Eye (tissue), 1 donor: ENCODE results near the gene IDH3A.
A peak's percentile ranks its signal among the peaks of the same experiment; 100 is the strongest.

ENCODE experiments used
- DNase-seq: peaks from one replicate; pipeline ENCODE4 v3.0.0-alpha.2; 2015

The IDH3A gene

DNA sequence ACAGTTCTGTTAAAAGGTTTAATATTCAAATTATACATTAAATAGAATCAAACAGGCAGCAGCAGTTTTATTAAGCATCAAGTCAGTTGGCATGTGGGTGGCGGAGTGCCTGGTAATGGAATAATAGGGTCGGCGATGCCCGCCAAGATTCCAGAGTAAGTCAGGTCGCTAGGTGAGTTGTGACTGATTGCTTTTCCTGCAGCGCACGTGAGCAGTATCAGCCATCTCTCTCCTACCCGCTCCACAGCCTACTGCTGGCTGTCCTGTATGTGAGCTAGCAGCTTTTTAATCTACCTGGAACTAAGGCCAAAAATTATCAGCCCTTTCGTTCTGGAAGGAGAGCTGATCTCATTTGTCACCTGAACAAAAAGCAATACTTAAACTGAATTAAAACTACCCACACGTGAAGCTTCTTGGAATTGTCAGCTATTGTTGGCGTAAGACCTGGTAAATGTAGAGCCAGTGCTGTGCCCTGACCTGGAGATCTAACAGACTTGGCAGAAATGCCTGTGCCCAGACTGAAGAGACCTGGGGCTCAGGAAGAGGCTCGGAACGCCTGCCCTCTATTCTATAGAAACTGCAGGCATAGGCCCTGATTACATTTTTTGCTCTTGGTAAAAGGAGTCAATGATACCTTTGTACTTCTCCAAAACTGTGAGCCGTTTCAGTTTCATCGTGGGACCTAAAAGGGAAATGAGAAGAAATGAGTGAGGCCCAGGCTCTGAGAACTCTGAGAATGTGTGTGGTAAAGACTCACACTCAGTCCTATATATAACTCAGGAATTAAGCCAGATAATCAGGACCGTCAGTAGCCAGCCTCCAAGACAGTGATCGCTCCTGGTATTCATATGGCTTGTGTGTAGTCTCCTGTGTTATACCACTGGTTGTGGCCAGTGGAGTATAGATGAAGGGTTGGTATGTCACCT lies 21.9 kb downstream of the IDH3A start:
- DNase-seq = no peak

DNA sequence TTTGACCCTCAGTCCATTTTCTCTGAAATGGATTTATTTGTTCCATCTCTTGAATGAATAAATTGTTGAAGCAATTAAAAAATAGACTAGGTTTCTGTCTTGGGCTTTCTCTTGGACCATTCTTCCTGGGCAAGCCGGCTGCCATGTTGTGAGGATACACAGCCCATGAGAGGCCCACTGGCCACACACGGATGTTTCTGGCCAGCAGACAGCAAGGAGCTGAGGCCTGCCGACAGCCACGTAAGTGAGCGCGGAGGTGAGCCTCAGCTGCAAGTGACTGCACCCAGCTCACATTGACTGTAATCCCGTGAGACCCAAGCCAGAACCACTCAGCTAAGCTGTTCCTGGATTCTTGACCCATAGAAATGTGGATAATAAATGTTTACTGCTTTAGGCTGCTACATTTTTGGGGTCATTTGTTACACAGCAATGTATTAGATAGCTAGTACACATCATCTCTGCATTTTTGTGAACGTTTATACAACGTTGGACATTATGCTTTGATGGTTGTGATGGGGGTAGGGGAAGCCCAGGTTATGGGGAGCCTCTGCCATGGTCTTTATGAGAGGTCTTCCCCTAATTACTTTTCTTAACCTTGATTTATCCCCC lies 22.8 kb downstream of the IDH3A start:
- DNase-seq = no peak

DNA sequence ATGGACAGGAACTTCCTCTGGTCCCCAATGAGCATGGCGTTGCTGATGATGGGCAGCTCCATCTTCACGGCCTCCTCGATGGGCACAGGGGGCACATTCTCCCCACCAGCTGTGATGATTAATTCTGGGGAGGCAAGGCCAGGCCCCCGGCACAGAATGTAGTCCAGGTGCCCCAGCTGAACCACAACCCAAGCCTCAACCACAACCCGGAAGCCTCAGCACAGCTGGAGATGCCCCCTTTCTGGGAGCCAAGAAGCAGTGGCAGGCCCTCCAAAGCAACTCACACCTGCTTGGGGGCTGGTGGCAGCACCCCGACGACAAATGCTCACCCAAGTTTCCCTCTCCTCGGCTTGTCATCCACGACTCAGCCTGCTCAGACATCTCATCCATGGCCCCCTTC lies 25.2 kb downstream of the IDH3A start:
- no peak for DNase-seq

DNA sequence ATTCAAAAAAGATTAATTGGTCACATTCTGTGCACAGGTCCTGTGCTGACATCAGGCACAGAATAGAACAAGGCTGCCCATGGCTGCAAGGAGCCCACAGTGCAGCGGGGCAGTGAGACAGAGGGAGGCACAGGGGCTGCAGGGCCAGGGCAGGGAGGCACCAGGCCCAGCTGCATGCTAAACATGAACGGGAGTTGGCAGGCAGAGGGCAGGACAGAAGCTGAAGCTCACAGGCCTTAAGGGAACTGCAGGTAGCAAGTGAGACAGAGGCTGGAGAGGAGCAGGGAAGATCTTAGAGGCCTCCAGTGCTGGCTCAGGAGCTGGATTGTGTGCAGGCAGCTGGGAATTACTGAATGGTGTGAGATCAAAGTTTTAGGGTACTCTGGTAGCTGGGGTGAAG lies 26.2 kb downstream of the IDH3A start:
- DNase-seq = no peak

GRCh38 chr15:78177447-78177873 lies 28.3 kb downstream of the IDH3A start:
- peak; percentile 45 for DNase-seq

- DNase-seq = no peak
These were observed 28.9 kb downstream of the IDH3A start for GRCh38 chr15:78178064-78178463.

GRCh38 chr15:78179286-78179840 lies 30.2 kb downstream of the IDH3A start:
- DNase-seq = no peak

GRCh38 chr15:78179906-78180305 lies 30.7 kb downstream of the IDH3A start:
- no peak for DNase-seq

DNA sequence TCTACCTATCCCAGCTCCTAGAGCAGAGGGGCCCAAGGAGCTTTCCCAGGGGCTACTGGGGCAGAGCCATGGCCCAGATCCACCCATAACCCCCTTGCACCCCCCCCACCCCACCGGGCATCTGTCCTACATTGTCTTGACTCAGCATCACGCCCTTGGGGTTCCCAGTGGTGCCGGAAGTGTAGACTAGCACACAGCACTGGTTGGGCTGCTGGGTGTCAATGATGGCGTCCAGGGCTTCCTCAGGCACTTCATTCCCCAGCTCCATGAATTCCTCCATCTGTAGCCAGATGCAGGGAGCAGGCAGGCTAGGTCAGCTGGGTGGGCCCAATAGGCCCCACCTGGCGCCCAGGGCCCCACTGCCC lies 33.2 kb downstream of the IDH3A start:
- no peak for DNase-seq

DNA sequence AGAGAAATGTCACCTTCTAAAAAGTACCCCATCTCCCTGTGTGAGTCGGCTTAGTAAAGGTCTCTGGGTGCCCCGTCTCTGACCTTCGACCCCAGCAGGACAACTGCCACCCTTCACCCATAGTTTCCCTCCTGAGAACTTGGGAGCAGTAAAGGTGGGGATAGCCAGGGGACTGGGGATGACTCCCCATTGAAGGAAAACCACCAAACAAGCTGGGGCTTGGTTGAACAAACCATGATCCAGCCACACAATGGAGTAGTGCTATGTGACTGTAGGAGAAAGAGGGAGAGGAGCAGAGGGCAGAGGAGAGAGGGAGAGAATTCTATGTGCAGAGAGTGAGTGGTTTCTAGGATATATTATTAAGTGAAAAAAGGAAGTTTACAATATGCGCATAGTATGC lies 33.7 kb downstream of the IDH3A start:
- no peak for DNase-seq

- no peak for DNase-seq
These were observed 43.8 kb downstream of the IDH3A start for GRCh38 chr15:78192826-78193594.

DNA sequence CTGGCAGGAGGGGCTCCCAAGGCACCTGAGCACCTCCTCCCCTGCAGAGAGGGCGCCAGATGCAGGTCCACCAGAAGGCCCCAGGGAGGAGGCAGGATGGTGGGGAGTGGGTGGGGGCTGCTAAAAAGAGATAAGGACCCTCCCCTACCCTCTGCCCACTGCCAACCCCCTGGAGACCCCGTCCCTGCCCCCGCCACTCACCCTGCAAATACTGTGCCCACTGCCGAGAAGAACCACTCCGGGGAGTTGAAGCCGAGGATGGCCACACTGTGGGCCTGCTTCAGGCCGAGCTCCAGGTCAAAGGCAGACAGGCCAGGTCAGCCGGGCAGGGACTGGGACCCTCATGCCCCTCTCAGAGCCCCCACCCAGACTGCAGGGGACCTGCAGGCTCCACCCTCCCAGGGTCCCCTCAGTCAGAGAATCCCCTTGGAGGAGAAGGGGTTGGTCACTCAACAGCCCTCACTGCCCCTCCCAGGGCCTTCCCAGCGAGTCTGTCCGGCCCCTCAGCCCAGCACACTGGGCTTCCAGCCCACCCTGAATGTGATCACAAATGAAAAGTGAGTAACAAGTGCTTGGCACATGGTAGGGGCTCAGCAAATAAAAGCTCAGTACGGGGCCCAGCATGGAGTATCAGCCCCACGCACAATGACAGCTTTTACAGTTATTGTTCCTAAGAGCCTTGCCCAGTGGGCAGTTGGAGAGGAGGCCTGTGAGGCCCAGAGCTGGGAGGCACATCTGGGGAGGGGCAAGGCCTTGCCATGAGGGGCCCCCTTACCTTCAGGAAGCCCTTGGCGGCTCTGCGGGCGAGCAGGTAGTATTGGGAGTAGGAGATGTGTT lies 44.8 kb downstream of the IDH3A start:
- DNase-seq = no peak

DNA sequence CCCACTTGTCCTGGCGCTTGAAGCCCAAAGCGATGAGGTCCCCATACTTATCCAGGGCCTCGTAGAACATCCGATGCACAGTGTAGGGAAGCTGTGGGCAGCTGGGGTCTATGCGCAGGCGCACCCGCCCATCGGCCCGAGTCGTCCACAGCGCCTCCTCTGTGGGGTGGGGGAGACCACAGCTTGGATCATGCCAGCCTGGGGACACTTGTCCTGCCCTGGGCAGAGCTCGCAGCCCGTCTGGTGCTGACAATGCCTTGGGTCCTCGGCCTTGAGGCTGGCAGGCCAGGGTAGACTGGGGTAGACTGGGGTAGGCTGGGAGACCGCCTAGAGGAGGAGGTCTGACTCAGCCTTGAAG lies 45.4 kb downstream of the IDH3A start:
- DNase-seq = no peak

GRCh38 chr15:78195735-78196201 lies 46.6 kb downstream of the IDH3A start:
- DNase-seq = peak; percentile 37

GRCh38 chr15:78197632-78198031 lies 48.5 kb downstream of the IDH3A start:
- no peak for DNase-seq

GRCh38 chr15:78200276-78200930 lies 51.2 kb downstream of the IDH3A start:
- no peak for DNase-seq

- no peak for DNase-seq
These were observed 52.4 kb downstream of the IDH3A start for GRCh38 chr15:78201281-78202190.

DNA sequence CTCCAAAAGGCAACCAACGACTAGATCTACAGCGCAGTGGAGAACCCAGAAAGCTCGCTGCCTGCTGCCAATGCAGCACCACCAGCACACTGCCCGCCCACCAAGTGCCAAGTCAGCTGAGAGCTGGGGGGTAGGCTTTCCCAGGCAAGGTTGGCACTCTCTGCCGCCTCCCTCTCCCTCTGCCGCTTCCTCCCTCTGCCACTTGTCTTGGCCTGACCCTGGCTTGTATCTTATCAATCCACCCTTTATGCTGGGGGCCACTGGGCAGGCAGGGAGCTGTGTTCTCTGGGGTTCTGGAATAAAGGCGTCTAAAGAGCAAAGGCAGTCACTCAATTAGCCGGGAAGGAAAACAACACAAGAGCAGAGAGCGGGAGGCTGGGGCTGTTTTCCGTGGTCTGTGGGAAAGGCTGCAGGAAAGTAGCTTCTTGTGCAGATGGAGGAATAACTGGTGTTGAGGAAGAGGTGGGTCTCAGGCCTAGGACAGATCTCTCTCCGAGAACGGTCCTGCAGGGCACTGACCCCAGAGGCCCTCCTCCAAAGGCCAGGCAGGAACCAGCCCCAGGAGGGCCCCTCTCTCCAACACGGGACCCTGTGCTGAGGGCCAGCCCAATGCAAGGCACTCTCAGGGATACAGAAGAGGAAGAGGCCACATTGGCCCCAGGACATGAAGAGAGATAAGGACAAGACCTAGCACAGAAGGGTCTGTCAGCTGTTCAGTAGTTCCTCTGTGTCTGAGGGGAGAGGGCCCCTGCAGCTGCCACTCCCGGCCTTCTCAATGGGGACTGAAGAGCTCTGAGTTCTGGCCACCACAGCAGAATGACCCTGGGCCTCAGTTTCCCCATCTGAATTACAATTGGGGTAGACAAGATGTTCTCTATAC lies 54.4 kb downstream of the IDH3A start:
- DNase-seq = no peak
